Kidney (tissue), 14 donors: ENCODE results near the gene TMEM217. TPM values are rescaled to one million over a fixed set of nuclear protein-coding genes. Genes with fewer than 3 reads are reported as not detected.
"Not testable (repeated sequence)": the region's sequence is repeated elsewhere in the genome, so short reads cannot be mapped to it uniquely, and the experiment has no call there.

Source experiments
- DNase-seq, 5 donors: peaks; one replicate each; pipeline ENCODE4 v3.0.0-alpha.2; 2013 to 2020
- FAIRE-seq: peaks from 2 replicates; lab custom pipeline; 2012; peaks lifted over from hg19 to GRCh38; lab: Jason Lieb, UNC
- H3K27ac ChIP-seq, 2 donors: one replicate each; pipeline ENCODE4 v1.7.0; 2013; ENCODE audit warnings: low read depth in 2 of 2, low read length in 2 of 2, inconsistent platforms in 1 of 2
- H3K27me3 ChIP-seq: one replicate; pipeline ENCODE4 v1.7.1; 2013; ENCODE audit warnings: low read length, inconsistent platforms; ENCODE audit not compliant: control insufficient read depth, insufficient read depth
- H3K36me3 ChIP-seq, 3 donors: one replicate each; pipeline versions ENCODE4 v1.7.0 to v1.7.1; 2013; ENCODE audit warnings: low read length in 3 of 3, control low read depth in 1 of 3, inconsistent platforms in 1 of 3; ENCODE audit not compliant: insufficient read depth in 3 of 3, control insufficient read depth in 2 of 3
- H3K4me1 ChIP-seq, 3 donors: one replicate each; pipeline versions ENCODE4 v1.7.0 to v1.7.1; 2013; ENCODE audit warnings: low read length in 3 of 3, inconsistent platforms in 1 of 3, low read depth in 1 of 3; ENCODE audit not compliant: control insufficient read depth in 2 of 3, insufficient read depth in 2 of 3
- H3K4me3 ChIP-seq, 3 donors: one replicate each; pipeline versions ENCODE4 v1.7.0 to v1.8.1; 2013; ENCODE audit warnings: low read length in 3 of 3, control low read depth in 1 of 3, inconsistent platforms in 1 of 3
- H3K9ac ChIP-seq, 3 donors: one replicate each; pipeline versions ENCODE4 v1.7.0 to v1.7.1; 2013; ENCODE audit warnings: low read length in 3 of 3, control low read depth in 1 of 3, inconsistent platforms in 1 of 3
- H3K9me3 ChIP-seq, 3 donors: one replicate each; pipeline versions ENCODE4 v1.7.0 to v1.7.1; 2013; ENCODE audit warnings: low read length in 3 of 3, control low read depth in 1 of 3, inconsistent platforms in 1 of 3; ENCODE audit not compliant: control insufficient read depth in 2 of 3, insufficient read depth in 1 of 3
- intact Hi-C: fragments of 100-400 bp; cut with DNase I; formaldehyde crosslinking; loops from one replicate; pipeline ENCODE4 v1.11.1; 2022
- polyA plus RNA-seq: library from polyadenylated mRNA; stranded (reverse); fragments of 350-450 nt; fragmentation: Illumina TruSeq; extraction: RNeasy Lipid Tissue Mini Kit (QIAGEN cat#74804); gene quantifications from one replicate; pipeline ENCODE4 v1.2.3, GENCODE V29; 2014; ENCODE audit warnings: low read depth, low replicate concordance; ENCODE audit not compliant: insufficient read depth
- total RNA-seq: library from RNA; stranded (reverse); fragmentation: NEBNext Ultra II Directional; extraction: Animal tissue kit (Norgen Biotek cat#: 25700); gene quantifications from one replicate; pipeline ENCODE4 v1.2.1, GENCODE V29; 2021
- TF ChIP-seq, protein P1 (sequence below): IDR thresholded peaks from 3 replicates; pipeline ENCODE4 v1.5.1; 2012; ENCODE audit warnings: mild to moderate bottlenecking, moderate library complexity, borderline replicate concordance; ENCODE audit not compliant: insufficient read depth; ENCODE audit errors: extremely low read depth
- donor health status: control.
- donor health status: control.
- donor health status: control.
- donor health status: control.
- donor health status: control.
- donor health status: DM: yes; HTN: yes; CAD: no.
- donor health status: Normal renal cell carcinoma (clear cell type).

Gene TMEM217
- total and polyA plus RNA-seq, 2 donors from 2014 or later = 0.67 to 0.72 TPM

DNA sequence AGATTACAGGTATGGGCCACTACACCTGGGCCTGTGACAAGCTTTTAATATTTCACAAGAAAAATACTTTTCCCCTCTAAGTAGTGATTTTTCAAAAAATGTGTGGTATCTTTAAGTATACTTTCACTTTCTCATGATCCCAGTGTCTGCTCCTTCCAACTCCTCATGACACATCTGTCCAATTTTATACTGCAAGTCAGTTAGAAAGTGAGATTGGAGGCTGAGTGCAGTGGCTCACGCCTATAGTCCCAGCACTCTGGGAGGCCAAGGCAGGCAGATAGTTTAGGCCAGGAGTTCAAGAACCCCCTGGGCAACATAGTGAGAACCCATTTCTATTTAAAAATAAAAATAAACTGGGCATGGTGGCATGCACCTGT is 67.8 kb downstream of the TMEM217 start:
- intact Hi-C loops = no loop called here
- no peak overlapping the region for H3K9ac ChIP-seq
- FAIRE-seq = no peak
- H3K27me3 ChIP-seq = no peaks in the 10 kb centered on the region
- no peaks in the 10 kb centered on the region for H3K9me3 ChIP-seq
- no peak overlapping the region for H3K27ac ChIP-seq
- no peak for DNase-seq
- H3K4me3 ChIP-seq = no peak overlapping the region
- no peaks in the 10 kb centered on the region for H3K36me3 ChIP-seq
- no peaks in the 10 kb centered on the region for H3K4me1 ChIP-seq
- TF ChIP-seq, protein P1, sequence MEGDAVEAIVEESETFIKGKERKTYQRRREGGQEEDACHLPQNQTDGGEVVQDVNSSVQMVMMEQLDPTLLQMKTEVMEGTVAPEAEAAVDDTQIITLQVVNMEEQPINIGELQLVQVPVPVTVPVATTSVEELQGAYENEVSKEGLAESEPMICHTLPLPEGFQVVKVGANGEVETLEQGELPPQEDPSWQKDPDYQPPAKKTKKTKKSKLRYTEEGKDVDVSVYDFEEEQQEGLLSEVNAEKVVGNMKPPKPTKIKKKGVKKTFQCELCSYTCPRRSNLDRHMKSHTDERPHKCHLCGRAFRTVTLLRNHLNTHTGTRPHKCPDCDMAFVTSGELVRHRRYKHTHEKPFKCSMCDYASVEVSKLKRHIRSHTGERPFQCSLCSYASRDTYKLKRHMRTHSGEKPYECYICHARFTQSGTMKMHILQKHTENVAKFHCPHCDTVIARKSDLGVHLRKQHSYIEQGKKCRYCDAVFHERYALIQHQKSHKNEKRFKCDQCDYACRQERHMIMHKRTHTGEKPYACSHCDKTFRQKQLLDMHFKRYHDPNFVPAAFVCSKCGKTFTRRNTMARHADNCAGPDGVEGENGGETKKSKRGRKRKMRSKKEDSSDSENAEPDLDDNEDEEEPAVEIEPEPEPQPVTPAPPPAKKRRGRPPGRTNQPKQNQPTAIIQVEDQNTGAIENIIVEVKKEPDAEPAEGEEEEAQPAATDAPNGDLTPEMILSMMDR = no peak

DNA sequence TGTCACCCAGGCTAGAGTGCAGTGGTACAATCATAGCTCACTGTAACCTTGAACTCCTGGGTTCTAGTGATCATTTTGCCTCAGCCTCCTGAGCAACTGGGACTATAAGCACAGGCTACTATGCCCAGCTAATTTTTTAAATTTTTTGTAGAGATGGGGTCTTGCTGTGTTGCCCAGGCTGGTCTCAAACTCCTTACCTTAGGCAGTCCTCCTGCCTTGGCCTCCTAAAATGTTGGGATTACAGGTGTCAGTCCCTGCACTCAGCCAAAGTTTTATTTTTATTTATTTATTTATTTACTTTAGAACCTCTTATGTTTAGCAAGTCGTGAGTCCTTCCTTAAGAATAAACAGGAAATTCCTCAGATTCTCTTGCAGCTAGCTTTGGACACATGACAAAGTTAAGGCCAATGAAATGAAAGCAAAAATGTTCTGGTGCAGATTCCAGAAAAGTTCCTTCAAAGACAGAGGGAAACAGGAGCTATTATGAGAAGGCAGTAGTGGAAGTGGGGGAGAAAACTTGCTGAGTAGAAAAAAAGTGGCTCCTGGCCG is 68.9 kb downstream of the TMEM217 start:
- Histone ChIP-seq H3K4me3 (no peak overlapping the region), H3K27ac (no peak overlapping the region)

DNA sequence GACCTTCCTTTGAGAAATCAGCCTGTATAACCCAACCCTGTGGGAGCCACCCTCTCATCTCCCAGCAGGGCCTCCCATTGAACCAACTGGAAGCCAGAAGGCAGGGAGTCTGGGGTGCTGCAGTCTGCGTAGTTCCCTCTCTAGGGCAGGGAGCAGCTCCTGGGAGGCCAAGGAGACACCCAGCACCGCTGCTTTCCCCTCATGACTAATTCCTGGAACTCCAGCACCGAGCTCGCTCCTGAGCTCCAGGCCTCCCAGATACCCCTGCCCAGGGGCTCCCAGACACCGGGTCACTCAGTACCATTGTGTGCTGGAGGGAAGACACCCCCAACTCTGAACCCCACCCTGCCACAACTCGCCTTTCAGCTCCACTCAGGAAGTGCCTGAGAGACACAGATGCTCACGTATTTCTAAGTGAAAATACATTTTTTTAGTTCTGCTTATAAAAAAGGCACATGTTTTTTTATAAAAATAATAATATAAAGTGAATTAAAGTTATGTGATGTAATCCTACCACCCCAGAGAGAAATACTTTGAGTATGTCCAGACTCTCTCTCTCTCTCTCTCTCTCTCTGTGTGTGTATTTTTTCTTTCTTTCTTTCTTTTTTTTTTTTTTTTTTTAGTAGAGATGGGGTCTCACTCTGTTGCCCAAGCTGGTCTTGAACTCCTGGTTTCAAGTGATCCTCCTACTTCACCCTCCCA is 70.5 kb downstream of the TMEM217 start:
- H3K4me1 ChIP-seq = no peaks in the 10 kb centered on the region
- no peak for FAIRE-seq
- H3K9me3 ChIP-seq = no peaks in the 10 kb centered on the region
- H3K36me3 ChIP-seq = no peaks in the 10 kb centered on the region
- H3K27me3 ChIP-seq = no peaks in the 10 kb centered on the region
- no peak overlapping the region for H3K4me3 ChIP-seq
- TF ChIP-seq, protein P1 = no peak
- no peak for DNase-seq
- H3K27ac ChIP-seq = no peak overlapping the region
- intact Hi-C loops = no loop called here
- no peak overlapping the region for H3K9ac ChIP-seq

More for the DNA sequence above, 68.9 kb downstream of the TMEM217 start:
- TF ChIP-seq, protein P1 = no peak
- no peaks in the 10 kb centered on the region for H3K36me3 ChIP-seq
- intact Hi-C loops = no loop called here
- no peaks in the 10 kb centered on the region for H3K9me3 ChIP-seq
- H3K4me1 ChIP-seq = no peaks in the 10 kb centered on the region
- FAIRE-seq (no peak), DNase-seq (no peak)
- H3K9ac ChIP-seq = no peak overlapping the region
- H3K27me3 ChIP-seq = no peaks in the 10 kb centered on the region

DNA sequence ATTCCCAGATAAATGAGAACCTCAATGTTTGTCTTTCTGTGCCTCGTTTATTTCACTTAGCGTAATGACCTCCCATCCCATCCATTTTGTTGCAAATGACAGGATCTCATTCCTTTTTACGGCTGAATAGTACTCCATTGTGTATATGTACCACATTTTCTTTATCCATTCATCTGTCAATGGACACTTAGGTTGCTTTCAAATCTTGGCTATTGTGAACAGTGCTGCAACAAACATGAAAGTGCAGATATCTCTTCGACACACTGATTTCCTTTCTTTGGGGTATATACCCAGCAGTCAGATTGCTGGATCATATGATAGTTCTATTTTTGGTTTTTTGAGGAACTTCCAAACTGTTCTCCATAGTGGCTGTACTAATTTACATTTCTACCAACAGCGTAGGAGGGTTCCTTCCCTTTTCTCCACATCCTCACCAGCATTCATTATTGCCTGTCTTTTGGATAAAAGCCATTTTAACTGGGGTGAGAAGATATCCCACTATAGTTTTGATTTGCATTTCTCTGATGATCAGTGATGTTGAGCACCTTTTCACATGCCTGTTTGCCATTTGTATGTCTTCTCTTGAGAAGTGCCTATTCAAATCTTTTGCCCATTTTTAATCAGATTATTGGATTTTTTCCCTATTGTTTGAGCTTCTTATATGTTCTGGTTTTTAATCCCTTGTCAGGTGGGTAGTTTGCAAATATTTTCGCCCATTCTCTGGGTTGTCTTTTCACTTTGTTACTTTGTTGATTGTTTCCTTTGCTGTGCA is 71.8 kb downstream of the TMEM217 start:
- H3K4me1 ChIP-seq, DNase-seq, H3K9me3 ChIP-seq, H3K4me3 ChIP-seq, FAIRE-seq, H3K36me3 ChIP-seq, H3K27ac ChIP-seq, H3K27me3 ChIP-seq, intact Hi-C loops, H3K9ac ChIP-seq: not testable (repeated sequence)
